ENCODE measurements around the gene TBX10. TPM values are rescaled to one million over a fixed set of nuclear protein-coding genes. Genes with fewer than 3 reads are reported as not detected.
A peak's percentile ranks its signal among the peaks of the same experiment; 100 is the strongest.

Gene TBX10
- total RNA-seq, 1 experiment from 2014 or later, result not detected

DNA sequence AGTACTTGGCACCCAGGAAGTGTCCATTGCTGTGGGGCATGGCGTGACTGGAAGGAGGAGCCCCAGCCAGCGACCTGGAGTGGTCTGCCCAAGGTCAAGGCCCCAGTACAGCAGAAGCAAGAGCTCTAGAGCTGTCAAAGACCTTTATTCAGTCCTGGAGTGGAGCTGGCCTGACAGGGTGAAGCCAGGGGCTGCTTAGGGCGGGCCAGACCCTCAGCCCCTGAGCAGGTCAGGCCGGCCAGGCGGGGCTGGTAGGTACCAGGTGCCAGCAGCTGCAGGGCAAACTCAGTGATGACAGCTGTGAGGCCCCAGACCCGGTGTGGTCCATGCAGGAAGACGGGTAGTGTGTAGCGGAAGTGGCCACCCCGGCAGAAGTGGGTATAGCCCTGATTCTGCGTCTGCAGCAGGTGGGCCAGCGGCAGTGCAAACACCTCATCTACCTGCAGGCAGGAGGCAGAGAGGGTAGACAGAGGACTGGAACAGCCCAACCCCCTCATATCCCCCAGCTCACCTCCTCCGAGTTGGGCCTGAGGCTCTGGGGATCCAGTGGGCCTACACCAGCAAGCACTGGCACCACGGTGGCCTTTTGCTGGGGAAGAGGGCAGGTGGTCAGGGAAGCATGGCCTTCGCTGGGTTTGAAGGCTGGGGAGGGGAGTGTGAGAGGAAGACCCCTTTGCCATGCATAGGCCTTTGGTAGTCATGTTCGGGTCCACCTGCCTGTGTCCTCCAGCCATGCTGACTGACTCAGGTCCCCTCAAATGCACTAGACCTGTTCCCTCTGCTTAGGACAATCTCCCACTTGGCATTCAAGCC lies 11.5 kb downstream of the TBX10 start:
- H2AFZ ChIP-seq (ENCODE audit: low read length), result no peak overlapping the region
- peaks cover 0 to 6% of the 10 kb centered on the region in 2 experiments; a peak in 3 of 5 replicates for H3K9me3 Mint-ChIP-seq
- no peak overlapping the region for H2BK120ac ChIP-seq (ENCODE audit: low read depth, low read length, poor library complexity, severe bottlenecking)
- no peak overlapping the region for H3K18ac ChIP-seq (ENCODE audit: insufficient read length, low read depth, low read length)
- no CpG with 5 or more reads among the region's 15 CpGs for WGBS (ENCODE audit: extremely low coverage, insufficient read length, low lambda C conversion rate)
- DNase-seq, result peak; percentile 67
- H4K20me1 ChIP-seq (ENCODE audit: control insufficient read depth, insufficient read depth, insufficient read length), result no peaks in the 10 kb centered on the region
- peaks cover 18% of the 10 kb centered on the region for H3K27me3 Mint-ChIP-seq (ENCODE audit: low read depth)
- H3K27me3 ChIP-seq (ENCODE audit: insufficient read depth, low read length), result no peaks in the 10 kb centered on the region
- no peaks in the 10 kb centered on the region; the same call in 1 of the 2 replicates for H3K4me1 ChIP-seq (ENCODE audit: insufficient read depth, low read length)
- H3K9me3 ChIP-seq (ENCODE audit: control insufficient read depth, low read depth, low read length), result no peaks in the 10 kb centered on the region
- no peak overlapping the region for H3K14ac ChIP-seq (ENCODE audit: insufficient read depth, low read length)
- no peak overlapping the region for H3T11ph ChIP-seq (ENCODE audit: low read length)
- no peak overlapping the region for H3K4me2 ChIP-seq (ENCODE audit: insufficient read depth, insufficient read length, low read length)
- H2BK5ac ChIP-seq (ENCODE audit: insufficient read length, low read length), result no peak overlapping the region
- H3K56ac ChIP-seq (ENCODE audit: insufficient read length, low read depth, low read length), result no peak overlapping the region
- no peak overlapping the region for H2BK12ac ChIP-seq (ENCODE audit: insufficient read length, low read depth, low read length)
- no peak overlapping the region for H2AK5ac ChIP-seq (ENCODE audit: insufficient read length, low read length)
- TF ChIP-seq, protein P1, sequence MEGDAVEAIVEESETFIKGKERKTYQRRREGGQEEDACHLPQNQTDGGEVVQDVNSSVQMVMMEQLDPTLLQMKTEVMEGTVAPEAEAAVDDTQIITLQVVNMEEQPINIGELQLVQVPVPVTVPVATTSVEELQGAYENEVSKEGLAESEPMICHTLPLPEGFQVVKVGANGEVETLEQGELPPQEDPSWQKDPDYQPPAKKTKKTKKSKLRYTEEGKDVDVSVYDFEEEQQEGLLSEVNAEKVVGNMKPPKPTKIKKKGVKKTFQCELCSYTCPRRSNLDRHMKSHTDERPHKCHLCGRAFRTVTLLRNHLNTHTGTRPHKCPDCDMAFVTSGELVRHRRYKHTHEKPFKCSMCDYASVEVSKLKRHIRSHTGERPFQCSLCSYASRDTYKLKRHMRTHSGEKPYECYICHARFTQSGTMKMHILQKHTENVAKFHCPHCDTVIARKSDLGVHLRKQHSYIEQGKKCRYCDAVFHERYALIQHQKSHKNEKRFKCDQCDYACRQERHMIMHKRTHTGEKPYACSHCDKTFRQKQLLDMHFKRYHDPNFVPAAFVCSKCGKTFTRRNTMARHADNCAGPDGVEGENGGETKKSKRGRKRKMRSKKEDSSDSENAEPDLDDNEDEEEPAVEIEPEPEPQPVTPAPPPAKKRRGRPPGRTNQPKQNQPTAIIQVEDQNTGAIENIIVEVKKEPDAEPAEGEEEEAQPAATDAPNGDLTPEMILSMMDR (conservative IDR thresholded peaks at IDR 0.05), result no peak
- H3K23ac ChIP-seq (ENCODE audit: insufficient read length, low read depth, low read length), result no peak overlapping the region
- no peak overlapping the region for H4K91ac ChIP-seq (ENCODE audit: insufficient read length, low read depth, low read length)
- no peak overlapping the region for H3K4ac ChIP-seq (ENCODE audit: low read depth, low read length)
- H2BK15ac ChIP-seq (ENCODE audit: low read depth, low read length), result no peak overlapping the region
- H3K4me3 Mint-ChIP-seq, result no peak overlapping the region
- no peaks in the 10 kb centered on the region for H3K79me2 ChIP-seq (ENCODE audit: insufficient read depth, low read length)
- no peaks in the 10 kb centered on the region for H3K79me1 ChIP-seq (ENCODE audit: insufficient read depth, low read depth, low read length, poor library complexity, severe bottlenecking)
- peaks cover 36 to 47% of the 10 kb centered on the region in 2 experiments for H3K4me1 Mint-ChIP-seq
- H4K8ac ChIP-seq (replicated peaks; ENCODE audit: insufficient read length, low read depth, low read length), result no peak overlapping the region
- H3K27ac ChIP-seq (ENCODE audit: insufficient read length, low read depth, low read length), result peak overlapping the region; percentile 53
- peaks cover 20 to 34% (median 29%) of the 10 kb centered on the region in 3 experiments for H3K36me3 Mint-ChIP-seq (ENCODE audit: insufficient read depth in 1 of 3, low read depth in 3 of 3)
- H3K9ac ChIP-seq (ENCODE audit: extremely low read depth, insufficient read length, low read length), result no peak overlapping the region
- H2BK20ac ChIP-seq (ENCODE audit: low read depth, low read length, poor library complexity, severe bottlenecking), result no peak overlapping the region
- H3K27ac Mint-ChIP-seq, result peak overlapping the region in 1 of 3 experiments; percentile 92; a peak in 2 of 7 replicates
- no peaks in the 10 kb centered on the region for H3K23me2 ChIP-seq (ENCODE audit: insufficient read length, low read depth, low read length, poor library complexity, severe bottlenecking)
- no peak overlapping the region for H4K5ac ChIP-seq (ENCODE audit: insufficient read length, low read depth, low read length)

All from H9 (cell line).